ENCODE data around the gene TBC1D17. TPM values are rescaled to one million over a fixed set of nuclear protein-coding genes. Genes with fewer than 3 reads are reported as not detected.
A peak's percentile ranks its signal among the peaks of the same experiment; 100 is the strongest.

Gene TBC1D17
- total RNA-seq, 1 donor from 2014 or later, result 47.7 TPM

- DNase-seq (no peak), ATAC-seq (no peak)
- intact Hi-C loops (cut with micrococcal nuclease), result no loop called here
Observed at GRCh38 chr19:49927526-49928264, 50.2 kb downstream of the TBC1D17 start.

DNA sequence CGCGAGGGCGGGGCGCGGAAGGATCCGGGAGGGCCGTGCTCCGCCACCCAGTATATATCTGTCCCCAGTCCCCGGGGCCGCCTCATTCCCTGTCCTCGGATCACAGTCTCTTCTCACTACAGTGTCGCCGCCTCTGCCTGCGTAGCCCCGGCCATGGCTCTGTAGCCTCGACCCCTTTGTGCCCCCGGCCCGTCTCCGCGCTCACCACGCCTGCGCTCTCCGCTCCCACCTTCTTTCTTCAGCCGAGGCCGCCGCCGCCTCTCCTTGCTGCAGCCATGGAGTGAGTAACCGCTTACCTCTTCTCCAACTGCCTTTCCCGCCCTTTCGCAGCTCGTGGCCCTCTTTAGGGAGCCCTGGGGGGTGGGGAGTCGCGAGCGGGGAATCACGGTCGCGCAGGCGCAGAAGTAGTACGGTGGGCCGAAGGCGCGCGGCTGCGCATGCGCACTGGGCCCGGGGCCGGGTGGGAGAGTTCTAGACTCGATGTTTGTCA, 51.7 kb downstream of the TBC1D17 start, which contains the start of the genes ATF5 and NUP62:
TSS of gene ATF5 (plus strand) at position 85 of the 490 bp plus-strand sequence. CDS start 1,646 bp downstream, outside the sequence.
TSS of gene NUP62 (minus strand) at position 384 of the 490 bp plus-strand sequence. CDS start 19,697 bp downstream, outside the sequence.
- DNase-seq, result peak; percentile 95
- intact Hi-C loops (cut with micrococcal nuclease), result no loop called here
- peak; percentile 81 for ATAC-seq

- intact Hi-C loops (cut with micrococcal nuclease), result loop anchor here (10.0 kb wide), 1 partner anchor 55 kb away; no protein-coding TSS in a partner anchor
- peak; percentile 92 for ATAC-seq
Observed at GRCh38 chr19:49929611-49930482, 52.3 kb downstream of the TBC1D17 start.

DNA sequence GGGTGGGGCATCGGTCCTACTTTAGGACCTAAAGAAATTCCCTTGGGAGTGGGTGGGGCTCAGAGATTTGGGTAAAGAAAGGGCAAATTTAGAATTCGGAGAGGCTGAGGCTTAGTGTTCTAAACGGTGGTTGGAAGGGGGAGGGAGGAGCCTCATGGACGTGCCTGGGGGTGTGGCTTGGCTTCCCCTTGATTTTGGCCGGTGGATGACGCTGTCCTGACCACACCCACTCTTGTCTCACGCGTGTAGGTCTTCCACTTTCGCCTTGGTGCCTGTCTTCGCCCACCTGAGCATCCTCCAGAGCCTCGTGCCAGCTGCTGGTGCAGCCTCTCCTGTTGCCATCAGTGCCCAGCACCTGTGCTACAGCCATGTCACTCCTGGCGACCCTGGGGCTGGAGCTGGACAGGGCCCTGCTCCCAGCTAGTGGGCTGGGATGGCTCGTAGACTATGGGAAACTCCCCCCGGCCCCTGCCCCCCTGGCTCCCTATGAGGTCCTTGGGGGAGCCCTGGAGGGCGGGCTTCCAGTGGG, 53.0 kb downstream of the TBC1D17 start:
- ATAC-seq (no peak), DNase-seq (peak; percentile 47)
- intact Hi-C loops (cut with micrococcal nuclease), result loop anchor here (10.0 kb wide), 1 partner anchor 54 kb away; no protein-coding TSS in a partner anchor

More at GRCh38 chr19:49929611-49930482, 52.3 kb downstream of the TBC1D17 start:
- peak; percentile 93 for DNase-seq

- intact Hi-C loops (cut with micrococcal nuclease), result loop anchor here (10.0 kb wide), 1 partner anchor 53 kb away; no protein-coding TSS in a partner anchor
Observed at GRCh38 chr19:49931293-49932040, 54.0 kb downstream of the TBC1D17 start.

GRCh38 chr19:49932041-49932451, 54.5 kb downstream of the TBC1D17 start:
- DNase-seq (no peak), ATAC-seq (no peak)
- intact Hi-C loops (cut with micrococcal nuclease), result loop anchor here (10.0 kb wide), 1 partner anchor 53 kb away; no protein-coding TSS in a partner anchor

More at GRCh38 chr19:49931293-49932040, 54.0 kb downstream of the TBC1D17 start:
- DNase-seq (no peak), ATAC-seq (no peak)

DNA sequence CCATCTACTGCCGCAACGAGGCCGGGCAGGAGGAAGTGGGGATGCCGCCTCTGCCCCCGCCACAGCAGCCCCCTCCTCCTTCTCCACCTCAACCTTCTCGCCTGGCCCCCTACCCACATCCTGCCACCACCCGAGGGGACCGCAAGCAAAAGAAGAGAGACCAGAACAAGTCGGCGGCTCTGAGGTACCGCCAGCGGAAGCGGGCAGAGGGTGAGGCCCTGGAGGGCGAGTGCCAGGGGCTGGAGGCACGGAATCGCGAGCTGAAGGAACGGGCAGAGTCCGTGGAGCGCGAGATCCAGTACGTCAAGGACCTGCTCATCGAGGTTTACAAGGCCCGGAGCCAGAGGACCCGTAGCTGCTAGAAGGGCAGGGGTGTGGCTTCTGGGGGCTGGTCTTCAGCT, 55.2 kb downstream of the TBC1D17 start:
- DNase-seq, result no peak
- intact Hi-C loops (cut with micrococcal nuclease), result loop anchor here (10.0 kb wide), 1 partner anchor 52 kb away; no protein-coding TSS in a partner anchor
- ATAC-seq, result no peak

- no peak for ATAC-seq
- intact Hi-C loops (cut with micrococcal nuclease), result loop anchor here (10.0 kb wide), 1 partner anchor 51 kb away; no protein-coding TSS in a partner anchor
- no peak for DNase-seq
Observed at GRCh38 chr19:49933643-49934042, 56.1 kb downstream of the TBC1D17 start.

DNA sequence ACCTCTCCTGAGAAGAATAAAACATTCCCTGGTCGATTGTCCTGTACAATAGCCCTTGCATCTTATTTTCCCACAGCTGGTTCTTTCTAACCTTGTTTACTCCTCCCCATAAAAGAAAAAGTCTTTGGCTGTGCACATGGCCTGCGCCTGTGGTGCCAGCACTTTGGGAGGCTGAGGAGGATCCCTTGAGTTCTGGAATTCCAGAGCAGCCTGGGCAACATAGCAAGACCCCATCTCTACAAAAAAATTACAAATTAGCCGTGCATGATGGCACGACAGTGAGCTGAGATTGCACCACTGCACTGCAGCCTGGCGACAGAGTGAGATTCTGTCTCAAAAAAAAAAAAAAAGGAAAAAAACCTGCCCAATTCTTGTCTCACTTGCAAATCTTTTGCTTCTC, 59.0 kb downstream of the TBC1D17 start:
- ATAC-seq (no peak), DNase-seq (no peak)
- intact Hi-C loops (cut with micrococcal nuclease), result loop anchor here (10.0 kb wide), 1 partner anchor 48 kb away; no protein-coding TSS in a partner anchor

GRCh38 chr19:49937750-49938381, 60.4 kb downstream of the TBC1D17 start:
- intact Hi-C loops (cut with micrococcal nuclease), result loop anchor here (10.0 kb wide), 1 partner anchor 47 kb away; no protein-coding TSS in a partner anchor
- peak; percentile 85 for DNase-seq
- peak; percentile 90 for ATAC-seq

Small RNA genes lying within 50 kb of the gene (microRNA-seq; reads per million reads assigned to microRNA genes)
- gene MIR4749 (ENCODE audit: borderline number of aligned reads), result not detected
- not detected for gene MIR4750 (ENCODE audit: borderline number of aligned reads)
- gene MIR6800 (ENCODE audit: borderline number of aligned reads), result not detected

Other genes starting within 250 kb of the TBC1D17 start
- gene RRAS, start 237.6 kb upstream of the TBC1D17 start, total RNA-seq, result 100 TPM
- 44.9 TPM for gene SCAF1, start 235.5 kb upstream of the TBC1D17 start, total RNA-seq
- 40.6 TPM for gene IRF3, start 211.8 kb upstream of the TBC1D17 start, total RNA-seq
- 11.5 TPM for gene BCL2L12, start 211.8 kb upstream of the TBC1D17 start, total RNA-seq
- 130 TPM for gene PRMT1, start 200.4 kb upstream of the TBC1D17 start, total RNA-seq
- 0.87 TPM for gene ADM5, start 188.1 kb upstream of the TBC1D17 start, total RNA-seq
- gene CPT1C, start 186.6 kb upstream of the TBC1D17 start, total RNA-seq, result 3.1 TPM
- 0.72 TPM for gene TSKS, start 114.4 kb upstream of the TBC1D17 start, total RNA-seq
- 73.1 TPM for gene AP2A1, start 110.7 kb upstream of the TBC1D17 start, total RNA-seq
- gene FUZ, start 64.4 kb upstream of the TBC1D17 start, total RNA-seq, result 19.1 TPM
- gene MED25, start 59.4 kb upstream of the TBC1D17 start, total RNA-seq, result 68.5 TPM
- 127 TPM for gene PTOV1, start 26.5 kb upstream of the TBC1D17 start, total RNA-seq
- gene PNKP, start 10.1 kb upstream of the TBC1D17 start, total RNA-seq, result 39.1 TPM
- gene AKT1S1, start 347 bp upstream of the TBC1D17 start, total RNA-seq, result 41.2 TPM
- gene IL4I1, start 19.2 kb downstream of the TBC1D17 start, total RNA-seq, result not detected
- 8.0 TPM for gene ATF5, start 51.5 kb downstream of the TBC1D17 start, total RNA-seq
- 28.4 TPM for gene NUP62, start 51.8 kb downstream of the TBC1D17 start, total RNA-seq
- 0.59 TPM for gene SIGLEC11, start 83.5 kb downstream of the TBC1D17 start, total RNA-seq
- 22.8 TPM for gene VRK3, start 147.7 kb downstream of the TBC1D17 start, total RNA-seq
- gene ZNF473, start 148.3 kb downstream of the TBC1D17 start, total RNA-seq, result 3.6 TPM

All from left ventricle myocardium superior (tissue), 1 donor.